A549 (cell line): ENCODE results near the gene ATP1B4.

ENCODE experiments used
- CBX2 ChIP-seq: fragments of 200-600 bp; sonication (generic); IDR thresholded peaks from 2 replicates; pipeline ENCODE4 v1.6.1; 2016; ENCODE audit warnings: low read depth, mild to moderate bottlenecking, borderline replicate concordance
- CTCF ChIP-seq: fragments of >200 bp; sonication (Bioruptor Twin); formaldehyde crosslinking; IDR thresholded peaks from 3 replicates; pipeline ENCODE4 v1.5.1; 2016
- EP300 ChIP-seq, 2 experiments: fragments of >200 bp; sonication (Bioruptor Twin); formaldehyde crosslinking; IDR thresholded peaks; 2 replicates in 1 of 2; 3 replicates in 1 of 2; pipeline ENCODE4 v1.6.1; 2016 to 2017
- ESRRA ChIP-seq: fragments of 150-350 bp; IDR thresholded peaks from 2 replicates; pipeline ENCODE4 v1.6.1; 2014; ENCODE audit warnings: mild to moderate bottlenecking, low read length, borderline replicate concordance
- JUNB ChIP-seq: fragments of >200 bp; sonication (Bioruptor Twin); formaldehyde crosslinking; IDR thresholded peaks from 2 replicates; pipeline ENCODE4 v1.6.1; 2016
- MAX ChIP-seq: IDR thresholded peaks from 2 replicates; pipeline ENCODE4 v1.6.1; 2012
- MYC ChIP-seq: IDR thresholded peaks from 2 replicates; pipeline ENCODE4 v1.6.1; 2012; ENCODE audit warnings: mild to moderate bottlenecking, inconsistent platforms, low read length, improper control_type of control experiment, borderline replicate concordance
- POLR2A ChIP-seq: IDR thresholded peaks from 2 replicates; pipeline ENCODE4 v1.6.1; 2012; ENCODE audit warnings: mild to moderate bottlenecking, low read length
- RAD21 ChIP-seq, 2 experiments: fragments of >200 bp in 1 of 2; sonication (Bioruptor Twin) in 1 of 2; formaldehyde crosslinking in 1 of 2; IDR thresholded peaks in 1 of 2; conservative IDR thresholded peaks in 1 of 2; 2 replicates in 1 of 2; 3 replicates in 1 of 2; pipeline ENCODE4 v1.6.1; 2012 to 2018; ENCODE audit warnings: inconsistent platforms in 1 of 2
- RCOR1 ChIP-seq: fragments of 150-350 bp; IDR thresholded peaks from 2 replicates; pipeline ENCODE4 v1.6.1; 2014; ENCODE audit warnings: antibody characterized with exemption, low read length, low read depth
- REST ChIP-seq: fragments of 200-600 bp; sonication (generic); IDR thresholded peaks from 2 replicates; pipeline ENCODE4 v1.6.1; 2016; ENCODE audit warnings: antibody characterized with exemption, mild to moderate bottlenecking, moderate library complexity
- TP53 ChIP-seq: fragments of 250-450 bp; sonication (Bioruptor Pico); IDR thresholded peaks from 2 replicates; pipeline ENCODE4 v1.5.0; 2021; ENCODE audit warnings: mild to moderate bottlenecking, moderate library complexity
- USF2 ChIP-seq: fragments of 450-650 bp; IDR thresholded peaks from 2 replicates; pipeline ENCODE4 v1.6.1; 2014; ENCODE audit warnings: antibody characterized with exemption
- ZNF302 ChIP-seq: fragments of 250-450 bp; sonication (Bioruptor Pico); IDR thresholded peaks from 2 replicates; pipeline ENCODE4 v1.9.0; 2021; ENCODE audit warnings: inconsistent platforms, mild to moderate bottlenecking, moderate library complexity

GRCh38 chrX:120428309-120428708 lies 66.4 kb downstream of the ATP1B4 start:
- TF ChIP-seq MYC (no peak), USF2 (no peak), RAD21 (conservative IDR thresholded peaks at IDR 0.05 in 1 of 2, IDR thresholded peaks at IDR 0.05 in 1 of 2) (no peak), ZNF302 (CRISPR knock-in tag) (no peak), ESRRA (no peak), CTCF (no peak), REST (no peak), CBX2 (no peak), EP300 (IDR thresholded peaks at IDR 0.05) (no peak), RCOR1 (no peak), POLR2A (no peak), TP53 (CRISPR knock-in tag) (no peak), JUNB (no peak), MAX (no peak)
